HepG2 (cell line): ENCODE measurements around the gene SERPINA6. TPM values are rescaled to one million over a fixed set of nuclear protein-coding genes. Genes with fewer than 3 reads are reported as not detected.
A peak's percentile ranks its signal among the peaks of the same experiment; 100 is the strongest.

Source experiments
- EEA1 ChIP-seq: sonication (generic); formaldehyde crosslinking; IDR thresholded peaks from 2 replicates; pipeline ENCODE4 v1.5.1; 2020; ENCODE audit warnings: mild to moderate bottlenecking, missing genetic modification reagents, borderline replicate concordance
- LBX2 ChIP-seq: sonication (generic); formaldehyde crosslinking; IDR thresholded peaks from 2 replicates; pipeline ENCODE4 v1.5.0; 2020; ENCODE audit warnings: missing genetic modification reagents, mild to moderate bottlenecking, borderline replicate concordance
- MYPOP ChIP-seq: sonication (generic); formaldehyde crosslinking; IDR thresholded peaks from 2 replicates; pipeline ENCODE4 v1.8.1; 2023; ENCODE audit warnings: mild to moderate bottlenecking, moderate library complexity, missing genetic modification reagents
- ZIK1 ChIP-seq: sonication (generic); formaldehyde crosslinking; IDR thresholded peaks from 2 replicates; pipeline ENCODE4 v1.5.0; 2020; ENCODE audit warnings: mild to moderate bottlenecking, low read depth, missing genetic modification reagents, borderline replicate concordance
- ZNF235 ChIP-seq: sonication (generic); formaldehyde crosslinking; IDR thresholded peaks from 2 replicates; pipeline ENCODE4 v1.8.1; 2023; ENCODE audit warnings: mild to moderate bottlenecking, missing genetic modification reagents, borderline replicate concordance
- ZNF280D ChIP-seq: sonication (generic); formaldehyde crosslinking; IDR thresholded peaks from 2 replicates; pipeline ENCODE4 v1.5.1; 2020; ENCODE audit warnings: mild to moderate bottlenecking, missing genetic modification reagents
- ZNF496 ChIP-seq: sonication (generic); formaldehyde crosslinking; IDR thresholded peaks from 2 replicates; pipeline ENCODE4 v1.8.1; 2023; ENCODE audit warnings: mild to moderate bottlenecking, moderate library complexity, missing genetic modification reagents; ENCODE audit not compliant: insufficient replicate concordance
- ZNF547 ChIP-seq: sonication (generic); formaldehyde crosslinking; IDR thresholded peaks from 2 replicates; pipeline ENCODE4 v1.5.1; 2020; ENCODE audit warnings: mild to moderate bottlenecking, missing genetic modification reagents
- ZNF772 ChIP-seq: sonication (generic); formaldehyde crosslinking; IDR thresholded peaks from 2 replicates; pipeline ENCODE4 v1.5.0; 2020; ENCODE audit warnings: mild to moderate bottlenecking, missing genetic modification reagents
- ZNF777 ChIP-seq: sonication (generic); formaldehyde crosslinking; IDR thresholded peaks from 2 replicates; pipeline ENCODE4 v1.4.0; 2020; ENCODE audit warnings: missing genetic modification reagents
- ZNF883 ChIP-seq: sonication (generic); formaldehyde crosslinking; IDR thresholded peaks from 2 replicates; pipeline ENCODE4 v1.5.1; 2020; ENCODE audit warnings: mild to moderate bottlenecking, missing genetic modification reagents; ENCODE audit errors: not compliant biosample characterization
- ZSCAN9 ChIP-seq: IDR thresholded peaks from 2 replicates; pipeline ENCODE4 v1.6.1; 2016; ENCODE audit warnings: borderline replicate concordance
- polyA plus RNA-seq, 8 experiments: library from polyadenylated mRNA; depleted of rRNA in 3 of 8; stranded (reverse) in 7 of 8; unstranded in 1 of 8; fragments of >200 nt; fragmentation: Illumina TruSeq in 4 of 8; extraction: Trizol in 4 of 8; gene quantifications; 2 replicates each; pipeline versions ENCODE4 v1.2.1 to v1.2.3, GENCODE V29; 2011 to 2016; ENCODE audit warnings: low read depth in 4 of 8, missing spikeins in 1 of 8, mixed read lengths in 1 of 8; ENCODE audit not compliant: insufficient read depth in 1 of 8
- total RNA-seq, 5 experiments: library from RNA; depleted of rRNA; stranded (reverse); fragments of >200 nt; fragmentation: Illumina TruSeq; extraction: Trizol; gene quantifications; 2 replicates each; pipeline ENCODE4 v1.2.3, GENCODE V29; 2016; ENCODE audit warnings: low read depth in 1 of 5
- TF ChIP-seq, protein P1 (sequence below): sonication (generic); formaldehyde crosslinking; IDR thresholded peaks from 2 replicates; pipeline ENCODE4 v1.4.0; 2020; ENCODE audit warnings: mild to moderate bottlenecking, missing genetic modification reagents
- TF ChIP-seq, protein P2 (sequence below): sonication (generic); formaldehyde crosslinking; IDR thresholded peaks from 2 replicates; pipeline ENCODE4 v1.4.0; 2020; ENCODE audit warnings: mild to moderate bottlenecking, missing genetic modification reagents
- TF ChIP-seq, protein P3 (sequence below): sonication (generic); formaldehyde crosslinking; IDR thresholded peaks from 2 replicates; pipeline ENCODE4 v1.4.0; 2020; ENCODE audit warnings: missing genetic modification reagents, borderline replicate concordance

SERPINA6 gene
- total and polyA plus RNA-seq, 2 of the 13 experiments (the other 11 are each of a cell fraction or from before 2014, with no cell fraction given): 260 to 333 TPM

DNA sequence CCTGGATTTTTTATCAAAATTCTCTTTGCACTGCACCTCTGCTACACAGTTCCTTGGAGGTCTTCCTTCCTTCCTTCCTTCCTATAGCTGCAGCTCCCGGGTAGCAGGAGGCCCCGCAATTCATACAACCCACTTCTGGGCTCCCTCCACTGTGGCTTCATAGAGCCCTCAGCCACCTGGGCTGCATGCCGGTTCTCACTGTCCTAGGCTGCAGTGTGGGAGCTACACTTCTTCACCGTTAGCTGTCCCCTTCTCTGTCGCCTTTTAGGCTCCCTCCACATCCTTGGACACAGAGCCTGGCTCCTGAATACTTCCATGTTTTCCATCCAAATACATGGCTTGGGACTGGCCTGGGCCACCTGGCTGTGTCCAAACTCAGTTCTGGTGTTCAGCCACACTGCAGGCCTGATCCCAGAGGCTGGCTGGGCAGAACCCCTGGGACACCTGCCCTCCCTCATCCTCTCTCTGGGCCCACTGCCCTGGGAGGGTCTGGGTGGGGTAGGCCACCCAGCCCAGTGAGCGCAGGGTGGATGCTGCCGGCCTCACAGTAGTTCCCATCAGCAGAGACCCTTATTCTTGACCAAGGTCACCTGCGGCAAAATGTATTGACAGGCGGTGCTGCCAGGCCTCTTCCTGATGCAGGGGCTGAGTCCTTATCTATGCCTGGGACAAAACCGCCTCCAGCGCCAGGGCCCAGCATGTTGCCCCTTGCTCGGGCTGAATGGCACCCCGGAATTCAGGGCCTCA lies 31.8 kb downstream of the SERPINA6 start (continued):
- TF ChIP-seq ZNF280D (CRISPR knock-in tag) (no peak), ZNF883 (CRISPR knock-in tag) (no peak), EEA1 (CRISPR knock-in tag) (no peak; the same call in 1 of the 2 replicates), ZIK1 (CRISPR knock-in tag) (no peak), ZNF235 (CRISPR knock-in tag) (0 out of 2 replicates have a peak, but pooled peaks have one; percentile 59), LBX2 (CRISPR knock-in tag) (no peak), ZNF547 (CRISPR knock-in tag) (0 out of 2 replicates have a peak, but pooled peaks have one; percentile 28), ZSCAN9 (CRISPR knock-in tag) (no peak), ZNF777 (CRISPR knock-in tag) (no peak), ZNF496 (CRISPR knock-in tag) (no peak), ZNF772 (CRISPR knock-in tag) (peak; percentile 43; the same call in 1 of the 2 replicates), MYPOP (CRISPR knock-in tag) (peak; percentile 31; the same call in 1 of the 2 replicates)
- TF ChIP-seq, protein P1, sequence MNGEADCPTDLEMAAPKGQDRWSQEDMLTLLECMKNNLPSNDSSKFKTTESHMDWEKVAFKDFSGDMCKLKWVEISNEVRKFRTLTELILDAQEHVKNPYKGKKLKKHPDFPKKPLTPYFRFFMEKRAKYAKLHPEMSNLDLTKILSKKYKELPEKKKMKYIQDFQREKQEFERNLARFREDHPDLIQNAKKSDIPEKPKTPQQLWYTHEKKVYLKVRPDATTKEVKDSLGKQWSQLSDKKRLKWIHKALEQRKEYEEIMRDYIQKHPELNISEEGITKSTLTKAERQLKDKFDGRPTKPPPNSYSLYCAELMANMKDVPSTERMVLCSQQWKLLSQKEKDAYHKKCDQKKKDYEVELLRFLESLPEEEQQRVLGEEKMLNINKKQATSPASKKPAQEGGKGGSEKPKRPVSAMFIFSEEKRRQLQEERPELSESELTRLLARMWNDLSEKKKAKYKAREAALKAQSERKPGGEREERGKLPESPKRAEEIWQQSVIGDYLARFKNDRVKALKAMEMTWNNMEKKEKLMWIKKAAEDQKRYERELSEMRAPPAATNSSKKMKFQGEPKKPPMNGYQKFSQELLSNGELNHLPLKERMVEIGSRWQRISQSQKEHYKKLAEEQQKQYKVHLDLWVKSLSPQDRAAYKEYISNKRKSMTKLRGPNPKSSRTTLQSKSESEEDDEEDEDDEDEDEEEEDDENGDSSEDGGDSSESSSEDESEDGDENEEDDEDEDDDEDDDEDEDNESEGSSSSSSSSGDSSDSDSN: no peak
- TF ChIP-seq, protein P2, sequence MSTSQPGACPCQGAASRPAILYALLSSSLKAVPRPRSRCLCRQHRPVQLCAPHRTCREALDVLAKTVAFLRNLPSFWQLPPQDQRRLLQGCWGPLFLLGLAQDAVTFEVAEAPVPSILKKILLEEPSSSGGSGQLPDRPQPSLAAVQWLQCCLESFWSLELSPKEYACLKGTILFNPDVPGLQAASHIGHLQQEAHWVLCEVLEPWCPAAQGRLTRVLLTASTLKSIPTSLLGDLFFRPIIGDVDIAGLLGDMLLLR (CRISPR knock-in tag): no peak
- TF ChIP-seq, protein P3, sequence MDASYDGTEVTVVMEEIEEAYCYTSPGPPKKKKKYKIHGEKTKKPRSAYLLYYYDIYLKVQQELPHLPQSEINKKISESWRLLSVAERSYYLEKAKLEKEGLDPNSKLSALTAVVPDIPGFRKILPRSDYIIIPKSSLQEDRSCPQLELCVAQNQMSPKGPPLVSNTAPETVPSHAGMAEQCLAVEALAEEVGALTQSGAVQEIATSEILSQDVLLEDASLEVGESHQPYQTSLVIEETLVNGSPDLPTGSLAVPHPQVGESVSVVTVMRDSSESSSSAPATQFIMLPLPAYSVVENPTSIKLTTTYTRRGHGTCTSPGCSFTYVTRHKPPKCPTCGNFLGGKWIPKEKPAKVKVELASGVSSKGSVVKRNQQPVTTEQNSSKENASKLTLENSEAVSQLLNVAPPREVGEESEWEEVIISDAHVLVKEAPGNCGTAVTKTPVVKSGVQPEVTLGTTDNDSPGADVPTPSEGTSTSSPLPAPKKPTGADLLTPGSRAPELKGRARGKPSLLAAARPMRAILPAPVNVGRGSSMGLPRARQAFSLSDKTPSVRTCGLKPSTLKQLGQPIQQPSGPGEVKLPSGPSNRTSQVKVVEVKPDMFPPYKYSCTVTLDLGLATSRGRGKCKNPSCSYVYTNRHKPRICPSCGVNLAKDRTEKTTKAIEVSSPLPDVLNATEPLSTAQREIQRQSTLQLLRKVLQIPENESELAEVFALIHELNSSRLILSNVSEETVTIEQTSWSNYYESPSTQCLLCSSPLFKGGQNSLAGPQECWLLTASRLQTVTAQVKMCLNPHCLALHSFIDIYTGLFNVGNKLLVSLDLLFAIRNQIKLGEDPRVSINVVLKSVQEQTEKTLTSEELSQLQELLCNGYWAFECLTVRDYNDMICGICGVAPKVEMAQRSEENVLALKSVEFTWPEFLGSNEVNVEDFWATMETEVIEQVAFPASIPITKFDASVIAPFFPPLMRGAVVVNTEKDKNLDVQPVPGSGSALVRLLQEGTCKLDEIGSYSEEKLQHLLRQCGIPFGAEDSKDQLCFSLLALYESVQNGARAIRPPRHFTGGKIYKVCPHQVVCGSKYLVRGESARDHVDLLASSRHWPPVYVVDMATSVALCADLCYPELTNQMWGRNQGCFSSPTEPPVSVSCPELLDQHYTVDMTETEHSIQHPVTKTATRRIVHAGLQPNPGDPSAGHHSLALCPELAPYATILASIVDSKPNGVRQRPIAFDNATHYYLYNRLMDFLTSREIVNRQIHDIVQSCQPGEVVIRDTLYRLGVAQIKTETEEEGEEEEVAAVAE (CRISPR knock-in tag): no peak
